ENCODE results near the gene SLC1A4. TPM values are rescaled to one million over a fixed set of nuclear protein-coding genes. Genes with fewer than 3 reads are reported as not detected.
A peak's percentile ranks its signal among the peaks of the same experiment; 100 is the strongest.

The SLC1A4 gene
- total and polyA plus RNA-seq, 10 of the 15 experiments (the other 5 are each of a cell fraction or from before 2014, with no cell fraction given) = 10.8 to 43.2 (median 27.7) TPM

GRCh38 chr2:65053199-65053598 is 64.0 kb downstream of the SLC1A4 start (continued):
- TF ChIP-seq BMI1 (IDR thresholded peaks at IDR 0.05; ENCODE audit: borderline replicate concordance) (peak; percentile 29; the same call in 1 of the 2 replicates), MLLT1 (IDR thresholded peaks at IDR 0.05) (peak; percentile 84), ZBED1 (IDR thresholded peaks at IDR 0.05; ENCODE audit: borderline replicate concordance) (peak; percentile 72; the same call in 1 of the 2 replicates), SP1 (IDR thresholded peaks at IDR 0.05; ENCODE audit: low read depth, low read length) (peak; percentile 64), PML (IDR thresholded peaks at IDR 0.05; ENCODE audit: low read length) (no peak), ESRRA (IDR thresholded peaks at IDR 0.05; ENCODE audit: low read length) (no peak), TARDBP (IDR thresholded peaks at IDR 0.05; ENCODE audit: borderline replicate concordance) (no peak), CREM (IDR thresholded peaks at IDR 0.05; ENCODE audit: low read depth) (peak; percentile 73; the same call in 1 of the 2 replicates), RELB (IDR thresholded peaks at IDR 0.05; ENCODE audit: low read depth) (peak; percentile 80), IRF3 (IDR thresholded peaks at IDR 0.05) (no peak), FOXM1 (IDR thresholded peaks at IDR 0.05; ENCODE audit: low read depth, low read length) (peak; percentile 61; the same call in 1 of the 2 replicates), BCL11A (IDR thresholded peaks at IDR 0.05; ENCODE audit: low read depth, low read length) (peak; percentile 91), EZH2 (IDR thresholded peaks at IDR 0.05; ENCODE audit: borderline replicate concordance, control insufficient read depth, low read depth, low read length) (0 out of 2 replicates have a peak, but pooled peaks have one; percentile 55), IRF4 (IDR thresholded peaks at IDR 0.05; ENCODE audit: low read depth, low read length) (peak; percentile 94), SIN3A (IDR thresholded peaks at IDR 0.05; ENCODE audit: low read depth, low read length) (no peak), MYB (IDR thresholded peaks at IDR 0.05; ENCODE audit: borderline replicate concordance, low read depth, low read length) (no peak), SREBF2 (IDR thresholded peaks at IDR 0.05; ENCODE audit: low read length) (no peak), TBL1XR1 (IDR thresholded peaks at IDR 0.05; ENCODE audit: low read depth, low read length) (peak; percentile 84; the same call in 1 of the 2 replicates), CEBPZ (IDR thresholded peaks at IDR 0.05; ENCODE audit: low read depth, low read length) (no peak), JUNB (IDR thresholded peaks at IDR 0.05) (peak; percentile 71), WRNIP1 (IDR thresholded peaks at IDR 0.05; ENCODE audit: borderline replicate concordance, low read depth, low read length) (0 out of 2 replicates have a peak, but pooled peaks have one; percentile 33), ATF3 (IDR thresholded peaks at IDR 0.05; ENCODE audit: borderline replicate concordance, extremely low read depth, low read depth, low read length) (peak; percentile 15; the same call in 1 of the 2 replicates), RAD51 (IDR thresholded peaks at IDR 0.05) (peak; percentile 95), RCOR1 (conservative IDR thresholded peaks at IDR 0.05; ENCODE audit: low read depth, low read length) (no peak), EED (IDR thresholded peaks at IDR 0.05; ENCODE audit: low read depth) (peak; percentile 74)

Data from GM12878 (cell line).